Calu3 (cell line): ENCODE data around the gene KSR2. TPM values are rescaled to one million over a fixed set of nuclear protein-coding genes. Genes with fewer than 3 reads are reported as not detected.

ENCODE experiments used
- BruUV-seq: library from RNA; stranded (reverse); fragments of 400-500 nt; replicated peaks from 2 replicates; lab custom pipeline; 2021; lab: Mats Ljungman, UMichigan
- CTCF ChIA-PET: fragments of 300-600 bp; sonication (Branson Sonifier 250); formaldehyde crosslinking; loops from one replicate; lab custom pipeline; 2022; ENCODE audit warnings: antibody characterized with exemption; lab: Charles Lee
- DNase-seq: peaks from one replicate; pipeline ENCODE4 v3.0.0; 2022
- H3K27ac Mint-ChIP-seq: one replicate; pipeline ENCODE4 v1.8.0; 2022; ENCODE audit warnings: mixed read lengths; ENCODE audit not compliant: unreplicated experiment
- H3K27me3 Mint-ChIP-seq: one replicate; pipeline ENCODE4 v1.8.0; 2022; ENCODE audit warnings: mixed read lengths; ENCODE audit not compliant: unreplicated experiment
- H3K36me3 Mint-ChIP-seq: one replicate; pipeline ENCODE4 v1.8.0; 2022; ENCODE audit warnings: mild to moderate bottlenecking, moderate library complexity, mixed read lengths; ENCODE audit not compliant: insufficient read depth, unreplicated experiment
- H3K4me1 Mint-ChIP-seq: one replicate; pipeline ENCODE4 v1.8.0; 2022; ENCODE audit warnings: mild to moderate bottlenecking, low read depth, mixed read lengths; ENCODE audit not compliant: unreplicated experiment
- H3K4me3 Mint-ChIP-seq: one replicate; pipeline ENCODE4 v1.8.0; 2022; ENCODE audit warnings: mild to moderate bottlenecking, low read depth, moderate library complexity, mixed read lengths; ENCODE audit not compliant: unreplicated experiment
- H3K9me3 Mint-ChIP-seq: one replicate; pipeline ENCODE4 v1.8.0; 2022; ENCODE audit warnings: low read depth, mixed read lengths; ENCODE audit not compliant: unreplicated experiment
- CTCF ChIP-seq: fragments of 200-600 bp; IDR thresholded peaks from one replicate; pipeline ENCODE4 v1.8.0; 2022; ENCODE audit warnings: antibody characterized with exemption; ENCODE audit not compliant: unreplicated experiment
- intact Hi-C: fragments of 100-400 bp; cut with micrococcal nuclease; formaldehyde crosslinking; loops from one replicate; pipeline ENCODE4 v1.10.0; 2022; ENCODE audit not compliant: unreplicated experiment
- total RNA-seq: library from RNA; stranded (reverse); gene quantifications from 2 replicates; pipeline ENCODE4 v1.2.3, GENCODE V29; 2022

The KSR2 gene
- total RNA-seq, 1 experiment from 2014 or later, result 1.9 TPM

GRCh38 chr12:117762143-117762542, 206.6 kb downstream of the KSR2 start:
- no TSS peak for BruUV-seq
- DNase-seq, result no peak
- no peak overlapping the region for H3K4me3 Mint-ChIP-seq
- no peaks in the 10 kb centered on the region for H3K27me3 Mint-ChIP-seq
- H3K4me1 Mint-ChIP-seq, result no peaks in the 10 kb centered on the region
- peaks cover 10% of the 10 kb centered on the region for H3K9me3 Mint-ChIP-seq
- TF ChIP-seq CTCF, result no peak
- intact Hi-C loops, result no loop called here
- H3K27ac Mint-ChIP-seq, result no peak overlapping the region
- CTCF ChIA-PET, result no interaction called here
- H3K36me3 Mint-ChIP-seq, result no peaks in the 10 kb centered on the region

- H3K27ac Mint-ChIP-seq, result no peak overlapping the region
- TF ChIP-seq CTCF, result no peak
- peaks cover 10% of the 10 kb centered on the region for H3K9me3 Mint-ChIP-seq
- intact Hi-C loops, result no loop called here
- no TSS peak for BruUV-seq
- no peaks in the 10 kb centered on the region for H3K4me1 Mint-ChIP-seq
- CTCF ChIA-PET, result no interaction called here
- DNase-seq, result no peak
- H3K4me3 Mint-ChIP-seq, result no peak overlapping the region
- no peaks in the 10 kb centered on the region for H3K36me3 Mint-ChIP-seq
- no peaks in the 10 kb centered on the region for H3K27me3 Mint-ChIP-seq
Observed at GRCh38 chr12:117761528-117762100, 207.2 kb downstream of the KSR2 start.

- CTCF ChIA-PET, result no interaction called here
- no TSS peak for BruUV-seq
- TF ChIP-seq CTCF, result no peak
Observed at GRCh38 chr12:117760990-117761389, 207.8 kb downstream of the KSR2 start.

DNA sequence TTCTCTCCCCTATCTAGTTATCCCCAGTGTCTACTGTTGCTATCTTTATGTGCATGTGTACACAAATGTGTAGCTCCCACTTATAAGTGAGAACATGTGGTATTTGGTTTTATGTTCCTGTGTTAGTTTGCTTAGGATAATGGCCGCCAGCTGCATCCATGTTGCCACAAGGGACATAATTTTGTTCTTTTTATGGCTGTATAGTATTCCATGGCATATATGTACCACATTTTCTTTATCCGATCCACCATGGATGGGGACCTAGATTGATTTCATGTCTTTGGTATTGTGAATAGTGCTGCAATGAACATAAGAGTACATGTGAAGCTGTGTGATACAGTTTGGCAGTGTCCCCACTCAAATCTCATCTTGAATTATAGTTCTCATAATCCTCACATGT, 218.1 kb downstream of the KSR2 start:
- no peak overlapping the region for H3K4me3 Mint-ChIP-seq
- H3K27me3 Mint-ChIP-seq, result peaks cover 16% of the 10 kb centered on the region
- no peaks in the 10 kb centered on the region for H3K4me1 Mint-ChIP-seq
- H3K36me3 Mint-ChIP-seq, result no peaks in the 10 kb centered on the region
- H3K9me3 Mint-ChIP-seq, result peaks cover 2% of the 10 kb centered on the region
- DNase-seq, result no peak
- no peak for TF ChIP-seq CTCF
- CTCF ChIA-PET, result no interaction called here
- intact Hi-C loops, result no loop called here
- no TSS peak for BruUV-seq
- no peak overlapping the region for H3K27ac Mint-ChIP-seq

More at GRCh38 chr12:117760990-117761389, 207.8 kb downstream of the KSR2 start:
- Mint-ChIP-seq H3K36me3 (no peaks in the 10 kb centered on the region), H3K9me3 (peaks cover 4% of the 10 kb centered on the region), H3K27me3 (peaks cover under 1% of the 10 kb centered on the region), H3K4me1 (no peaks in the 10 kb centered on the region), H3K4me3 (no peak overlapping the region), H3K27ac (no peak overlapping the region)
- intact Hi-C loops, result no loop called here
- DNase-seq, result no peak
